ENCODE measurements around the gene SETD4. TPM values are rescaled to one million over a fixed set of nuclear protein-coding genes. Genes with fewer than 3 reads are reported as not detected.

The SETD4 gene
- total RNA-seq, 1 experiment from 2014 or later = 22.7 TPM

DNA sequence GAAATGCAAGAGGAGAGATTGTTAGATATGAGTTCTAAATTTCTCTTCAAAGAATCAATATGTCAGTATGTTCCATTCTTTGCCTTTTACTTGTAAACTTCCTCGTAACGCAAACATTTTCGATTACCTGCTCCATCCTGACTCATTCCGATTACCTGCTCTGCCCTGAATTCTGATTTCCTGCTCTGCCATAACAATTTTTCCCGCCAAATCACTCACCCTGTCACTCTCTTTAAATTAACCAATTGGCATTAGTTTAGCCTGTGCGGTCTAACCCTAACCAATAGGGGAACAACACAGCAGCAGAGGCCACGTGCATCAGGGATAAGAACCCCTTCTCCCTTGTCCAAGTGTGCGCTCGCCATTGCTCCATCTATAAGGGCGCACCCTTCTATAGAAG lies 49.5 kb upstream of the SETD4 start:
- no peak for DNase-seq (ENCODE audit: low read depth, low spot score)
- POLR2A ChIA-PET = no interaction called here
- CTCF ChIA-PET = no interaction called here

DNA sequence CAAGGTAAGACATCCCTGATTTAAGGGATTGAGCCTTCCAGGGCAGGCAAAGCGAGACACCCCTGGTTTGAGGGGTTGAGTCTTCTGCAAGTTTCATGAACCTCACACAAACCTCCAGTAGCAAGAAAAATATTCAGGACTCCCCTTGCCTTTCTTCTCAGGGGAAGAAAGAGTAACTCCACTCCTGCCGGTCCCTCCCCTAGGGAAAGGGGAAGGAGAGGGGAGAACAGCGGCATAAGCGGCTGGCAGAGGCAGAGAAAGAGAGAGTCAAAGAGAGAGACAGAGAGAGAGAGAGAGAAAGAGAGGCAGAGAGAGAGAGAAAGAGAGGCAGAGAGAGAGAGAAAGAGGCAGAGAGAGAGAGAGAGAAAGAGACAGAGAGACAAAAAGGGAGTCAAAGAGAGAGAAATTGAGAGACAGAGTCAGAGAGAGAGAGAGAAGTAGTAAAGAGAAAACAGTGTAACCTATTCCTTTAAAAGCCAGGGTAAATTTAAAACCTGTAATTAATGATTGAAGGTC lies 45.1 kb upstream of the SETD4 start:
- H3K4me2 ChIP-seq (ENCODE audit: low read length) = no peak overlapping the region
- no peaks in the 10 kb centered on the region for H3K79me2 ChIP-seq (ENCODE audit: insufficient read depth, low read length)
- RAD21 ChIA-PET (ENCODE audit: low non-redundant PET in 1 of 2, low total read pairs in 2 of 2, uncharacterized antibody in 2 of 2, unreplicated experiment in 2 of 2) = no interaction called here
- no peaks in the 10 kb centered on the region for H3K9me3 ChIP-seq (ENCODE audit: control insufficient read depth in 1 of 2, insufficient read depth in 1 of 2, low read depth in 1 of 2, low read length in 2 of 2)
- H3K27me3 ChIP-seq (ENCODE audit: insufficient read depth, low read length) = no peaks in the 10 kb centered on the region
- no peak overlapping the region for H3K4me3 ChIP-seq (replicated peaks in 1 of 2; ENCODE audit: low read depth in 1 of 2, low read length in 2 of 2)
- no TSS peak for BruUV-seq (replicated peaks)
- H3K36me3 ChIP-seq (ENCODE audit: control insufficient read depth in 1 of 2, insufficient read depth in 2 of 2, low read length in 2 of 2) = no peaks in the 10 kb centered on the region
- H4K20me1 ChIP-seq (ENCODE audit: insufficient read depth) = no peaks in the 10 kb centered on the region
- TF ChIP-seq POLR2AphosphoS5 (IDR thresholded peaks at IDR 0.05; ENCODE audit: low read depth, low read length) (no peak), POLR2A (IDR thresholded peaks at IDR 0.05; ENCODE audit: borderline replicate concordance, extremely low read depth, insufficient read depth, insufficient read length) (no peak), CEBPB (IDR thresholded peaks at IDR 0.05; ENCODE audit: low read depth) (no peak), EGR1 (IDR thresholded peaks at IDR 0.05; ENCODE audit: low read depth) (no peak), SIN3A (IDR thresholded peaks at IDR 0.05; ENCODE audit: low read depth) (no peak), ZNF274 (IDR thresholded peaks at IDR 0.05; ENCODE audit: low read depth, low read length) (no peak), SP1 (IDR thresholded peaks at IDR 0.05; ENCODE audit: low read depth) (no peak), YY1 (IDR thresholded peaks at IDR 0.05; ENCODE audit: extremely low read depth, insufficient replicate concordance, low read depth, low read length) (no peak), RAD21 (IDR thresholded peaks at IDR 0.05; ENCODE audit: low read depth) (no peak), EZH2phosphoT487 (IDR thresholded peaks at IDR 0.05; ENCODE audit: borderline replicate concordance) (no peak)
- TF ChIP-seq, protein P1, sequence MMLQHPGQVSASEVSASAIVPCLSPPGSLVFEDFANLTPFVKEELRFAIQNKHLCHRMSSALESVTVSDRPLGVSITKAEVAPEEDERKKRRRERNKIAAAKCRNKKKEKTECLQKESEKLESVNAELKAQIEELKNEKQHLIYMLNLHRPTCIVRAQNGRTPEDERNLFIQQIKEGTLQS (IDR thresholded peaks at IDR 0.05) = no peak
- TF ChIP-seq, protein P2, sequence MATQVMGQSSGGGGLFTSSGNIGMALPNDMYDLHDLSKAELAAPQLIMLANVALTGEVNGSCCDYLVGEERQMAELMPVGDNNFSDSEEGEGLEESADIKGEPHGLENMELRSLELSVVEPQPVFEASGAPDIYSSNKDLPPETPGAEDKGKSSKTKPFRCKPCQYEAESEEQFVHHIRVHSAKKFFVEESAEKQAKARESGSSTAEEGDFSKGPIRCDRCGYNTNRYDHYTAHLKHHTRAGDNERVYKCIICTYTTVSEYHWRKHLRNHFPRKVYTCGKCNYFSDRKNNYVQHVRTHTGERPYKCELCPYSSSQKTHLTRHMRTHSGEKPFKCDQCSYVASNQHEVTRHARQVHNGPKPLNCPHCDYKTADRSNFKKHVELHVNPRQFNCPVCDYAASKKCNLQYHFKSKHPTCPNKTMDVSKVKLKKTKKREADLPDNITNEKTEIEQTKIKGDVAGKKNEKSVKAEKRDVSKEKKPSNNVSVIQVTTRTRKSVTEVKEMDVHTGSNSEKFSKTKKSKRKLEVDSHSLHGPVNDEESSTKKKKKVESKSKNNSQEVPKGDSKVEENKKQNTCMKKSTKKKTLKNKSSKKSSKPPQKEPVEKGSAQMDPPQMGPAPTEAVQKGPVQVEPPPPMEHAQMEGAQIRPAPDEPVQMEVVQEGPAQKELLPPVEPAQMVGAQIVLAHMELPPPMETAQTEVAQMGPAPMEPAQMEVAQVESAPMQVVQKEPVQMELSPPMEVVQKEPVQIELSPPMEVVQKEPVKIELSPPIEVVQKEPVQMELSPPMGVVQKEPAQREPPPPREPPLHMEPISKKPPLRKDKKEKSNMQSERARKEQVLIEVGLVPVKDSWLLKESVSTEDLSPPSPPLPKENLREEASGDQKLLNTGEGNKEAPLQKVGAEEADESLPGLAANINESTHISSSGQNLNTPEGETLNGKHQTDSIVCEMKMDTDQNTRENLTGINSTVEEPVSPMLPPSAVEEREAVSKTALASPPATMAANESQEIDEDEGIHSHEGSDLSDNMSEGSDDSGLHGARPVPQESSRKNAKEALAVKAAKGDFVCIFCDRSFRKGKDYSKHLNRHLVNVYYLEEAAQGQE (IDR thresholded peaks at IDR 0.05; ENCODE audit: low read depth) = no peak
- TF ChIP-seq, protein P3, sequence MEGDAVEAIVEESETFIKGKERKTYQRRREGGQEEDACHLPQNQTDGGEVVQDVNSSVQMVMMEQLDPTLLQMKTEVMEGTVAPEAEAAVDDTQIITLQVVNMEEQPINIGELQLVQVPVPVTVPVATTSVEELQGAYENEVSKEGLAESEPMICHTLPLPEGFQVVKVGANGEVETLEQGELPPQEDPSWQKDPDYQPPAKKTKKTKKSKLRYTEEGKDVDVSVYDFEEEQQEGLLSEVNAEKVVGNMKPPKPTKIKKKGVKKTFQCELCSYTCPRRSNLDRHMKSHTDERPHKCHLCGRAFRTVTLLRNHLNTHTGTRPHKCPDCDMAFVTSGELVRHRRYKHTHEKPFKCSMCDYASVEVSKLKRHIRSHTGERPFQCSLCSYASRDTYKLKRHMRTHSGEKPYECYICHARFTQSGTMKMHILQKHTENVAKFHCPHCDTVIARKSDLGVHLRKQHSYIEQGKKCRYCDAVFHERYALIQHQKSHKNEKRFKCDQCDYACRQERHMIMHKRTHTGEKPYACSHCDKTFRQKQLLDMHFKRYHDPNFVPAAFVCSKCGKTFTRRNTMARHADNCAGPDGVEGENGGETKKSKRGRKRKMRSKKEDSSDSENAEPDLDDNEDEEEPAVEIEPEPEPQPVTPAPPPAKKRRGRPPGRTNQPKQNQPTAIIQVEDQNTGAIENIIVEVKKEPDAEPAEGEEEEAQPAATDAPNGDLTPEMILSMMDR (IDR thresholded peaks at IDR 0.05 in 2 of 3, conservative IDR thresholded peaks at IDR 0.05 in 1 of 3; ENCODE audit: borderline replicate concordance in 1 of 3, insufficient read depth in 1 of 3, low read depth in 2 of 3, low read length in 2 of 3) = no peak
- CTCF ChIA-PET = no interaction called here
- POLR2A ChIA-PET = no interaction called here
- intact Hi-C loops (cut with micrococcal nuclease) = no loop called here
- H3K27ac ChIP-seq (ENCODE audit: low read depth, low read length) = no peak overlapping the region
- DNase-seq (ENCODE audit: low read depth, low spot score) (no peak), ATAC-seq (no peak)
- peaks cover 0 to 8% of the 10 kb centered on the region in 2 experiments; a peak in 2 of 4 replicates for H3K4me1 ChIP-seq (ENCODE audit: control insufficient read depth in 1 of 2, insufficient read depth in 2 of 2, low read length in 2 of 2)
- H2AFZ ChIP-seq (ENCODE audit: low read depth, low read length, poor library complexity, severe bottlenecking) = no peak overlapping the region
- H3K9ac ChIP-seq (ENCODE audit: low read length) = no peak overlapping the region
- H3K9me2 ChIP-seq (ENCODE audit: insufficient read depth) = no peaks in the 10 kb centered on the region

More for the DNA sequence above, 49.5 kb upstream of the SETD4 start:
- no peak for ATAC-seq
- no peak overlapping the region for H3K9ac ChIP-seq (ENCODE audit: low read length)
- no peak overlapping the region for H3K4me3 ChIP-seq (replicated peaks in 1 of 2; ENCODE audit: low read depth in 1 of 2, low read length in 2 of 2)
- H3K4me2 ChIP-seq (ENCODE audit: low read length) = no peak overlapping the region
- no peaks in the 10 kb centered on the region for H3K9me3 ChIP-seq (ENCODE audit: control insufficient read depth in 1 of 2, insufficient read depth in 1 of 2, low read depth in 1 of 2, low read length in 2 of 2)
- RAD21 ChIA-PET (ENCODE audit: low non-redundant PET in 1 of 2, low total read pairs in 2 of 2, uncharacterized antibody in 2 of 2, unreplicated experiment in 2 of 2) = no interaction called here
- H2AFZ ChIP-seq (ENCODE audit: low read depth, low read length, poor library complexity, severe bottlenecking) = no peak overlapping the region
- H3K79me2 ChIP-seq (ENCODE audit: insufficient read depth, low read length) = no peaks in the 10 kb centered on the region
- TF ChIP-seq JUND (IDR thresholded peaks at IDR 0.05) (no peak), CBX3 (IDR thresholded peaks at IDR 0.05; ENCODE audit: low read depth) (no peak)
- H3K4me1 ChIP-seq (ENCODE audit: control insufficient read depth in 1 of 2, insufficient read depth in 2 of 2, low read length in 2 of 2) = peaks cover 0 to 10% of the 10 kb centered on the region in 2 experiments; a peak in 3 of 4 replicates
- no peaks in the 10 kb centered on the region for H3K27me3 ChIP-seq (ENCODE audit: insufficient read depth, low read length)
- intact Hi-C loops (cut with micrococcal nuclease) = loop anchor here (5.0 kb wide), 1 partner anchor 48 kb away; the partner anchor contains the start of gene SETD4
- BruUV-seq (replicated peaks) = no TSS peak
- H3K36me3 ChIP-seq (ENCODE audit: control insufficient read depth in 1 of 2, insufficient read depth in 2 of 2, low read length in 2 of 2) = no peaks in the 10 kb centered on the region
- no peaks in the 10 kb centered on the region for H4K20me1 ChIP-seq (ENCODE audit: insufficient read depth)
- no peaks in the 10 kb centered on the region for H3K9me2 ChIP-seq (ENCODE audit: insufficient read depth)
- no peak overlapping the region for H3K27ac ChIP-seq (ENCODE audit: low read depth, low read length)
